Measurements from ENCODE around the gene LYVE1.

- no peak for TF ChIP-seq POLR2A (IDR thresholded peaks at IDR 0.05; ENCODE audit: insufficient read depth in 1 of 2, low read depth in 2 of 2, low read length in 2 of 2)
- no peak for TF ChIP-seq NKX3-1 (CRISPR knock-in tag; IDR thresholded peaks at IDR 0.05)
- no peak for TF ChIP-seq CTCF (CRISPR knock-in tag; IDR thresholded peaks at IDR 0.05)
Measured at GRCh38 chr11:10520562-10520961, 47.9 kb downstream of the LYVE1 start.

All from HepG2 (cell line).